GM18520 (cell line): ENCODE results near the gene ALX4.

ENCODE experiments used
- ATAC-seq: cut with Tn5 transposase; IDR thresholded peaks from one replicate; pipeline ENCODE4 v1.9.1; 2021; ENCODE audit not compliant: unreplicated experiment

The ALX4 gene

GRCh38 chr11:44335919-44336318 lies 26.0 kb upstream of the ALX4 start:
- no peak for ATAC-seq

GRCh38 chr11:44335052-44335760 lies 25.3 kb upstream of the ALX4 start:
- no peak for ATAC-seq

- ATAC-seq, result no peak
Measured at GRCh38 chr11:44334356-44335004, 24.5 kb upstream of the ALX4 start.

GRCh38 chr11:44333271-44334218 lies 23.6 kb upstream of the ALX4 start:
- no peak for ATAC-seq

GRCh38 chr11:44332665-44333064 lies 22.7 kb upstream of the ALX4 start:
- no peak for ATAC-seq

GRCh38 chr11:44329472-44330230 lies 19.7 kb upstream of the ALX4 start:
- ATAC-seq, result no peak

GRCh38 chr11:44328138-44328660 lies 18.3 kb upstream of the ALX4 start:
- no peak for ATAC-seq

- no peak for ATAC-seq
Measured at GRCh38 chr11:44327730-44328129, 17.8 kb upstream of the ALX4 start.

- no peak for ATAC-seq
Measured at GRCh38 chr11:44326615-44327475, 16.9 kb upstream of the ALX4 start.

GRCh38 chr11:44325698-44326097 lies 15.8 kb upstream of the ALX4 start:
- ATAC-seq, result no peak

GRCh38 chr11:44324749-44325525 lies 15.0 kb upstream of the ALX4 start:
- no peak for ATAC-seq

GRCh38 chr11:44324222-44324621 lies 14.3 kb upstream of the ALX4 start:
- no peak for ATAC-seq

- no peak for ATAC-seq
Measured at GRCh38 chr11:44322243-44322642, 12.3 kb upstream of the ALX4 start.

GRCh38 chr11:44321059-44321458 lies 11.1 kb upstream of the ALX4 start:
- ATAC-seq, result no peak

- no peak for ATAC-seq
Measured at GRCh38 chr11:44320289-44320973, 10.5 kb upstream of the ALX4 start.

GRCh38 chr11:44319552-44320288 lies 9.8 kb upstream of the ALX4 start:
- ATAC-seq, result no peak

- ATAC-seq, result no peak
Measured at GRCh38 chr11:44319170-44319551, 9.2 kb upstream of the ALX4 start.

GRCh38 chr11:44318369-44318768 lies 8.4 kb upstream of the ALX4 start:
- no peak for ATAC-seq
